Coronary artery (tissue), 2 donors: ENCODE results near the gene PYDC1.

ENCODE experiments used
- DNase-seq: peaks from one replicate; pipeline ENCODE4 v3.0.0-alpha.2; 2017; ENCODE audit warnings: low spot score
- H3K27ac ChIP-seq, 2 donors: fragments of 200-600 bp; sonication (generic); one replicate each; pipeline ENCODE4 v1.5.1; 2016 to 2019
- H3K4me3 ChIP-seq: fragments of 200-600 bp; sonication (generic); 2 replicates; pipeline ENCODE4 v1.5.1; 2016; ENCODE audit warnings: mild to moderate bottlenecking, moderate library complexity
- CTCF ChIP-seq: fragments of 200-600 bp; sonication (generic); IDR thresholded peaks from one replicate; pipeline ENCODE4 v1.5.1; 2019; ENCODE audit warnings: antibody characterized with exemption

Gene PYDC1

GRCh38 chr16:31216422-31217135, at the start of gene PYDC1:
PYDC1 (minus strand) TSS chr16:31217135; CDS start chr16:31217028, 107 bp downstream.
- Histone ChIP-seq H3K27ac (no peak within 1 kb of the TSS), H3K4me3 (peak within 1 kb of the TSS; percentile 70)
- no peak for DNase-seq
- TF ChIP-seq CTCF = no peak

GRCh38 chr16:31265329-31266245, 48.7 kb upstream of the PYDC1 start:
- Histone ChIP-seq H3K4me3 (no peak overlapping the region), H3K27ac (no peak overlapping the region)
- DNase-seq = no peak
- TF ChIP-seq CTCF = no peak

- no peak for DNase-seq
- TF ChIP-seq CTCF = no peak
These were observed 45.1 kb upstream of the PYDC1 start for GRCh38 chr16:31262084-31262483.

GRCh38 chr16:31260136-31260931, 43.4 kb upstream of the PYDC1 start:
- DNase-seq = no peak
- Histone ChIP-seq H3K4me3 (peak overlapping the region; percentile 56), H3K27ac (peak overlapping the region in 1 of 2 donors; percentile 58)
- TF ChIP-seq CTCF = no peak

More at GRCh38 chr16:31262084-31262483, 45.1 kb upstream of the PYDC1 start:
- Histone ChIP-seq H3K4me3 (no peak overlapping the region), H3K27ac (no peak overlapping the region)

GRCh38 chr16:31258366-31258765, 41.4 kb upstream of the PYDC1 start:
- no peak for DNase-seq

More at GRCh38 chr16:31258366-31258765, 41.4 kb upstream of the PYDC1 start:
- TF ChIP-seq CTCF = no peak
- Histone ChIP-seq H3K27ac (no peak overlapping the region), H3K4me3 (no peak overlapping the region)
